HG02678 (cell line): ENCODE measurements around the gene SEC14L1.

Source experiments
- ATAC-seq: cut with Tn5 transposase; IDR thresholded peaks from one replicate; pipeline ENCODE4 v1.9.1; 2021; ENCODE audit warnings: mild to moderate bottlenecking, moderate library complexity; ENCODE audit not compliant: unreplicated experiment

The SEC14L1 gene

DNA sequence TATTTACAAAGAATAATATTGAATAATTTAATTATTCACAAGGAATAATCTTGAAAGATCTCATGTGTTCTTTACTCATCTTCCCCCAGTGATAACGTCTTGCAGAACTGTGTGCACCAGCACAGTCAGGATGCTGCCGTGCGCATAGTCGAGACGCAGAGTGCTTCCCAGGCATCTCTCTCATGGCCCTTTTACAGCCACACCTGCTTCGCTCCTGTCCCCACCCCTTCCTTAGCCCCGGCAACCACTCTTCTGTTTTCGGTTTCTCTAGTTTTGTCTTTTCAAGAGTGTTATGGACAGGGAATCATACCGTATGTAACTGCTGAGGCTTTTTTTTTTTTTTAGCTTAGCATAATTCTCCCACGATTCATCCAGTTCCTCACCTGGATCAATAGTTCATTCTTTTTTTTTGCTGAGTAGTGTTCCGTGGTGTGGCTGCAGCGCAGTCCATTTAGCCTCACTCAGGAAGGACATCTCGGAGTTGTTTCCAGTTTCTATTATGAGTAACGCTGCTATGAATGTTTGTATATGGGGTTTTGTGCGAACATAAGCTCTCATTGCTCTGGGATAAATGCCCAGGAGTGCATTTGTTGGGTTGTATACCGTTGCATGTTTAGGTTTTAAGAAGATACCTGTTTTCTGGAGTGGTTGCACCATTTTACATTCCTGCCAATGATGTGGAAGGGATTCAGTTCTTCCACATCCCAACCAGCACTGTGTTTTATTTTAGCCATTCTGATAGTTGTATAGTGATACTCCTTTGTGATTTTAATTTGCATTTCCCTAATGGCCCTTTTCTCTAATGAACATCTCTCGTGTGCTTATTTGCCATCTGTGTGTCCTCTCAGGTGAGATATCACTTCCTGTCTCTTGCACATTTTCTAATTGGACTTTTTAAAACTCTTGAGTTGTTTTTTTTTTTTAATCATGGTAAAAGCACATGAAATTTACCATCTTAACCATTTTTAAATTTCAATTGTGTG is 47.6 kb downstream of the SEC14L1 start:
- ATAC-seq: no peak

DNA sequence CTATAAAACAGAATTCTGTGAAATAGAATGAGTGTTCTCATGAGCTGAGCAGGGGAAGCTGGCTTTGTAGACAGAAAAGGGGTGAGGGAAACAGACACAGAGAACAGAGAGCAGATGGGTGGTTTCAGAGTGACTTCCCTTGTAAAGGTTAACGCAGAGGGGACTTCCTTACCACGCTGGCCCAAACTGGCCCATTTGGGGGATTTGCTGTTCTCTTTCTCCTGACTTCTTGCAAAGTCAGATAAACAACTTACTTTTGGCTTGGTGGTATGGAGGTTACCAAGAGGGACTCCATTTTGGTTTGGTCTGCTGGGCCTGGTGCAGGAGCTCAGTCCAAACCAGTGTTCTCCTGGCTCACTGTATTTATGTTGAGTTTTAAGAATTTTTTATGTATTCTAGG is 48.4 kb downstream of the SEC14L1 start:
- peak; percentile 55 for ATAC-seq

DNA sequence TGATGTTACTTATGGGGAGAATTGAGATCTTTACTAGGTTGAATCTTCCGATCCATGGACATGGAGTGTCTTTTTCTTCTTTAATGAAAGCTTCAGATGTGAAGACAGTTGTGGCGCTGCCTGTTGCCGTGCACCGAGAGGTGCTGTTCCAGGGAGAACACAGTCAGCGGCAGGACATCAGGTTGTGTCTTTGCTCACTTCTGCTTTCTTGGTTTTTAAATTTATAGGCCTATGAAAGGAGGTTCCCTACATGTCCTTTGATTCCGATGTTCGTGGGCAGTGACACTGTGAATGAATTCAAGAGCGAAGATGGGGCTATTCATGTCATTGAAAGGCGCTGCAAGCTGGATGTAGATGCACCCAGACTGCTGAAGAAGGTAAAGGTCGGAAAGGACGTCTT is 49.8 kb downstream of the SEC14L1 start:
- ATAC-seq: no peak

DNA sequence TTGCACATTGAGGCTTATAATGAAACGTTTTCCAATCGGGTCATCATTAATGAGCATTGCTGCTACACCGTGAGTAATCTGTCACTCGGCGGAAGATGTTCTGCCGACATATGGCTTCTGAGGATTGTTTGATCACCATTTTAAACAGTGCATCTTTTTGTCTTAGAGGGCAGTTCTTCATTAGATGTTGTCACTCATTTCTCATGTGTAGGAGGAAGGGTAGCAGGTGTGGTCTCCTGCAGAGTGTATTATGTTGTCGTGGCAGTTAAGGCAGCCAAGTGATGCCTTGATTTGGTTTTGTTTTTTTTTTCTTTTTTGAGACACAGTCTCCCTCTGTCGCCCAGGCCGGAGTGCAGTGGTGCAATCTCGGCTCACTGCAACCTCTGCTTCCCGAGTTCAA is 50.5 kb downstream of the SEC14L1 start:
- ATAC-seq: no peak

DNA sequence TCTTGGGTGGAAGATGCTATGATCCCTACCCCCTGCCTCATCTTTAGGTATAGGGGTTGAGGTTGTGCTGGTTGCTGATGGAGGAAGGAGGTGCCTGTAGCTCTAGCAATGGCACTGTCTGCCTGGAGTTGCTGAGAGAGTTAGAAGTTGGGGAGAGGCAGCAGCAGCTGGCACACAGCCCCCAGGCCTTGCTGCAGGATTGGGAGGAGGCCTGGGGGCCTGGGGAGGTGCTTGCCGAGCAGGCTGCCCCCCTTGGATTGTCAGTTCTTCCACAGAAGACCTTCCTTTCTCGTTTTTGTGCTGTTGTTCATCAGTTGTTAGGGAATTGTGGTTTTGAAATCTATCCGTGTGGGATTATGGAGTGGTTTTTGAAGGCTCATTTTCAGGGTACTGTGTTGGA is 52.9 kb downstream of the SEC14L1 start:
- no peak for ATAC-seq

DNA sequence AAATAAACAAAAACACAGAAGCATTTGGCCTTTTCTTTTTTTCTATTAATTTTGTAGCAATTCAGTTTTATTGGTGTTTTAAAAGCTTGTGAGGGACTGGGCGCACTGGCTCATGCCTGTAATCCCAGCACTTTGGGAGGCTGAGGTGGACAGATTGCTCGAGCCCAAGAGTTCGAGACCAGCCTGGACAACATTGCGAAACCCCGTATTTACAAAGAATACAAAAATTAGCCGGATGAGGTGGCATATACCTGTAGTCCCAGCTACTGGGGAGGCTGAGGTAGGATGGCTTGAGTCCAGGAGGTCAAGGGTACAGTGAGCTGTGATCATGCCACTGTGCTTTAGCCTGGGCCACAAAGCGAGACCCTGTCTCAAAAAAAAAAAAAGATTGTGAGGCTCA is 53.4 kb downstream of the SEC14L1 start:
- ATAC-seq: no peak

DNA sequence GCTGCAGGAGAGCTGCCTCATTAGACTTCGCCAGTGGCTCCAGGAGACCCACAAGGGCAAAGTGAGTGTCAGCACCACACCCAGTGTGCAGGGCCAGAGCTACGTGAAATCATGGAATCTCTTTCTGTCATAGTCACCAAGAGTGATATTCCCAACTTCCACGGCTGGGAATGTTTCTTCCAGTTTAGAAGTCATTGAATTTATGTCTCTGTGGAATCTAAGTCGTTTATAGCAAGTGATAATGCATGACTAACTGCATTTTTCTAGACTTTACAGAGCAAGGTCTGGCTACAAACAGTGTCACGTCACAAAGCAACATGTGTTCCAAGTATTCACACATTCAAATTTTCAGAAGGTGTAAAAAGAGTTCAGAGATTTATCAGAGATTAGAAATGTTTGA is 55.5 kb downstream of the SEC14L1 start:
- ATAC-seq: no peak

DNA sequence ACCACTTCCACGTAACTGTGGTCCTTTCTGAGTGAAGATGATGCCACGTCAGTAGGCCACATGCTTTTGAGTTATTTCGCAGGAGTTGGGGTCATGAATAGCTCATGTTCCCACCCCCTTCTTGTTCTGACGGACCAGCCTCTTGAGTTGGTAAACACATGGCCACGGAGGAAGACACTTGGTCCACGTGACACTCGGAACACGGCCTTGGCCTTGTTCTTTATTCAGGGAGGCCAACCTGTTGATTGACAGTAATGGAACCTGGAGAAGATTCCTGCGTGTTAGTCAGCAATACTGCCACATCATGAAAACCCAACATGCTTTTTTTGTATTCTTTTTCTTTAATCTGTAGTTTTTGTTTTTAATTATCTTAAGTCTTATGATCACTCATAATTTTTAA is 56.3 kb downstream of the SEC14L1 start:
- no peak for ATAC-seq

DNA sequence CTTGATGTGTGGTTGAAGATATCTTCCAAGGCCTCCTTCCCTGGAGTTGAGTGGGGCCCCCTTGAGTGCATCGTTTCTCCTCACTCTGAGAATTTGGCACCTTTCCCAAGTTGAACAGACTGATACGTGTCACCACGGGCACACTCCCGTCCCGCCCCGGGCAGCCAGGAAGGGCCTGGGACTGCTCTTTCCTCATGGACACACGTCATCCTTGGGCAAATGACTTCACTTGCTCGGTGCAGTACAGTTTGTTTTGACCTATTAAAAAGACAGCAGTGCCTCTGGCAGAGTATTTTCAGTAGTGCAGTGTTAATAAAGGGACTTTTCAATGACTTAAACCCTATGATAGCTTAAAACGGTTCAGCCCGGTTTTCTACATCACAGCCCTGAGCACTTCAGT is 59.9 kb downstream of the SEC14L1 start:
- no peak for ATAC-seq

DNA sequence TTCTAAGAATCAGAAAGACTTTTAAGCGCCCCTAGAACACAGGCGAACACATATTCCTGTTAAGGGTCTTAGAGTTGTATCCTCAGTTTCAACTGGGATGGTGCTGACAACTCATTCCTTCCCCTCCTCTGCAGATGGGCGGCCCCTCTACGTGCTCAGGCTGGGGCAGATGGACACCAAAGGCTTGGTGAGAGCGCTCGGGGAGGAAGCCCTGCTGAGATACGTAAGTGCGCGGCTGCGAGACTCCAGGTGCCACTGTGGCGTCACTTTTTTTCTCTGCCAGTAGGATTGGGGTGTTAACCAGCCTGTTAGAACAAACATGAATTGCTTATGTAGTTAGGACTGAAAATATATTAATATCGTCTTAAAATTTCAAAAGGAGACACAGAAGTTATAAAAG is 62.7 kb downstream of the SEC14L1 start:
- no peak for ATAC-seq

DNA sequence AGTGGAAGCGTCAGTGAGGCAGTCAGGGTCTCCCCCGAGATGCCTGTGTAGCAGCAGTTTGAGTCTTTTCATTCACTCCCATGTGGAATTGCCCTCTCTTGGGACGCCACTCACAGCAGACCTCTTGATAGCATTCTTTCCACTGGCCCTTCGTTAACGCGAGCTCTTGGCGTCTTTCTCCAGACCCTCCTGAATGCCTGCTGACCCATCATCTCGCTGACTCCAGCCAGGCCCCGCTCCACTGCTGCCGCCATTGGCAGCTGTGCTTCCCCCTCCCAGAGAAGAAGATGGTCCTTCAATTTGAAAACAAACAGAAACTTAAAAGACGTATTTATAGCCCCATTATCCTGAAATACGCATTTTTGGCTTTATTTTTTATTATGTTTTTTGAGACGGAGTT is 63.1 kb downstream of the SEC14L1 start:
- no peak for ATAC-seq

DNA sequence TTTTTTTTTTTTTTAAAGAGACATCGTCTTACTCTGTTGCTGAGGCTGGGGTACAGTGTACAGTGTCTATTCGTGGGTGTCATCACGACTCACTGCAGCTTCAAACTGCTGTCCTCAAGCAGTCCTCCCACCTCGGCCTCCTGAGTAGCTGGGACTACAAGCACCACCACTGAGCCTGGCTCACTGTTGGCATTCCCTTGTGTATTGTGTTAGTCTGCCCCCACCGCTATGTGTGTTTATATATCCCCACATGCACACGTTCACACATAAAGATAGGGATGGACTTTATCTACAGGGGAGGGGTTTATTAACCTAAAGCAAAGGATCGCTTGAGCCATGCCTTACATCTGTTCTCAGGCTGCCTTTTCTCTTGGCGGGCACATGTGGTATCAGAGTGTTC is 63.8 kb downstream of the SEC14L1 start:
- ATAC-seq: no peak

DNA sequence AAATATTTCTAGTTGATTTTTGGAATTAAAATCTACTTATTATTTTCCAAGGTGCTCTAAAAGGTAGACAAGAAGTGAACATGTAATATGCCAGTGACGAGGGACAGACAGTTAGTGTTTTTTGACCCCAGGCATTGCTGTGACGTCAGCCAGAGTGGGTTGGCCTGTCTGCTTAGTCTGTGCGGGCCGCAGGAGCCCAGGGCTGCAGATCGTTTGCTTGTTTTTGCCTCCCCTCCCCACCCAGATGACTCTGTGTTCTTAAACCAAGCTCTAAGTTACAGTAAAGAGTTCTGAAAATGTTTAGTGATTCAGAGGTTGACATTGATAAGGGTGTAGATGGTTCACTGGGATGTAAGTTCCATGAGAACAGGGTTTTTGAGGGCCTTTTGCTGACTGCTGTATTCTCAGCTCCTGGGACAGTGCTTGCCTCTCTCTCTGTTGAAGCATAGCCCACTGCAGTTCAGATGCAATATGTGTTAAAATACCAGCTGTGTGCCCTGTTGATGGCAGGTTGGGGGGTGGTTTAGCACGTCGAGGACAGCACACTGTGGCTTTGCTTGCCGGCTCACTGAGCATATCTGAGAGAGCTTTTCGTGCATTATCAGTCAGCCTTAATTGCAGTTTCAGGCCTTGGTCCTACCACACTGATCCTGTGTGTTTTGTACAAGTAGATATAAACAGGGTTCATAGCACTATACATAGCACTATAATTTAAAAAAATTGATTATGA is 64.8 kb downstream of the SEC14L1 start:
- ATAC-seq: no peak

DNA sequence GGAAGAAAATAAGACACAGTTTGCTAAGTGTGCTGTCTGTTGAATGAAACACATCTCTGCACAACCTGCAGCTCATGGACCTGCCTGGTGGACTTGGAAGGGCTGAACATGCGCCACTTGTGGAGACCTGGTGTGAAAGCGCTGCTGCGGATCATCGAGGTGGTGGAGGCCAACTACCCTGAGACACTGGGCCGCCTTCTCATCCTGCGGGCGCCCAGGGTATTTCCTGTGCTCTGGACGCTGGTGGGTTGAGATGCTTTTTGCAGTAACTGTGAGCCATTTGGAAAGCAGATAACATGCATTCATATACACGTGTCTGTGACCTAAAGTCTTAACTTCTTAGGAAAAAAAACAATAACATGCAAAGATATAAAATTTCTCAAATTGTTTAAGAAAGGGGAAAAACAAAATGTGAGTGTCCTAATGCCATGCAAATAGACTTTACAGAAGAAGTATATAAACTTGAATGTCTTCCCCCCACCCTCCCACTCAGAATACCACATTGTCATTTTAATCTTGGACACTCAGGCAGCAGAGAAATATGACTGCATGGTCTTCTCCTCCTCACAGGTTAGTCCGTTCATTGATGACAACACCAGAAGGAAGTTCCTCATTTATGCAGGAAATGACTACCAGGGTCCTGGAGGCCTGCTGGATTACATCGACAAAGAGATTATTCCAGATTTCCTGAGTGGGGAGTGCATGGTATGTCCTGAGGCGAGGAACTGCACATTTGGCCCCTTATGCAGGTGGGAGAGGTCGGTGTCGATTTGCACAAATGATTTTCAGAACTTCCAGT is 65.6 kb downstream of the SEC14L1 start:
- no peak for ATAC-seq

DNA sequence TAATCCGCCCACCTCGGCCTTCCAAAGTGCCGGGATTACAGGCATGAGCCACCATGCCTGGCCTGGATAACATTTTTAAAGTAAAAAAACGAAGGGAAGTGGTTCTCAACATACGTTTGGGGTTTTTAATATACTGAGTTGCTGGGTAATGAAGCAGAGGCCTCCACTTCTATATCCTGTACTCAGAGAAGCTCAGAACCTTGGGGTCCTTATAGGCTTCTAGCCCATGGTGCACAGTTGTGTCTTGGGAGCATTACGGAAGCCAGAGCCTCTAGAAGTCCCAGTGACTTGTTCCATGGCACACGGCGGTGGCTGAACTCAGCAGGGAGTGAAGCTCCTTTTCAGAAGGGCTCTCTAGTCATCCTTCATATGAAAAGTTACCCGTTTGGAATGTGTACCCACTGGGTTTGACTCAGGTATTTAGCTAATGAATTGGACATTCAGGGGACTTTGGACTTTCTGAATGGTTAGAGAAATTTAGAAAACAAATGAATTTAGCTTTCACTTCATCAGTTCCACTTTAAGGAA is 67.0 kb downstream of the SEC14L1 start:
- no peak for ATAC-seq

DNA sequence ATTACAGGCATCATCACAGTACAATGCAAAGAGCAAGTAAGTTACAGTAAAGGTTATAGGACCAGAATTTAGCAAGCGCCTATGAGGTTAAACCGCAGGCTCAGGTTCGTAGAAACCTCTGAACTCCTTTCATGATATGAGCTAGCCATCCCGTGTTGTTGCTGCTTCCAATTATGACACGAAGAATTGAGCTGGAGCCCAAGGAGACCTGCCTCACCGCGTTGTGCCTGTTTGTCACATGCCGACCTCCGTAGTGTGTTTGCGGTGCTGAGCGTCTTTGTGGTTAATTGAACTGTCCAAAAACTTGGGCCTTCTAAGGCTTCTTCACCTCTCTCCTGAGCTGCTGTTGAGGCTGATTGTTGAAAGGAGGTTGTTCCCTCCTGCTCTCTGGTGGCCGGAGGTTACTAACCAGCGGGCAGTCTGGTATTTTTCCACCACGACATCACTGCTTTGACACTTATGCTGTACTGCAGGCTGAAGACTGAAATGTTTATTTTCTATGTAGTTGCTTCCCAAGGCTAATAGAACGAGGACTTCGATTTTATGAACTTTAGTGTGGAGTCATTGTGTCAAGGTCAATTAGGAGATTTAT is 67.5 kb downstream of the SEC14L1 start:
- no peak for ATAC-seq

DNA sequence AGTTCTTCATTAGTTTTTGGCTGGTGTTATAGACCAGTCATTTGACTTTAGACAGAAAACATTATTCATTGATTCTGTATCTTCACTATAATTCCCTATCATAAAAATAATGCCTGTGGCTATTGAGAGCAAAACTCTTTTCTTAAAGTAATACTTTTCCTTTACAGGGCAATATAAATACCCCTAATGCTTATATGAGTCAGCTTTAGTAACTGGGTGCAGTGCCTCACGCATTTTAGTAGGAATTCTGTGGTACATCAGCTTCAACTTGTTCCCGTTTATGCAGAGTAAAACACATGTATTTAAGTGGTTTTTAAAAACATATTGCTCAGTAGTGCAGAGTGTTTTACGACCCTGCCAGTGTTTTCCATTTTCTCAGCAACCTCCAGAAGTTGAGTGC is 68.1 kb downstream of the SEC14L1 start:
- ATAC-seq: no peak

DNA sequence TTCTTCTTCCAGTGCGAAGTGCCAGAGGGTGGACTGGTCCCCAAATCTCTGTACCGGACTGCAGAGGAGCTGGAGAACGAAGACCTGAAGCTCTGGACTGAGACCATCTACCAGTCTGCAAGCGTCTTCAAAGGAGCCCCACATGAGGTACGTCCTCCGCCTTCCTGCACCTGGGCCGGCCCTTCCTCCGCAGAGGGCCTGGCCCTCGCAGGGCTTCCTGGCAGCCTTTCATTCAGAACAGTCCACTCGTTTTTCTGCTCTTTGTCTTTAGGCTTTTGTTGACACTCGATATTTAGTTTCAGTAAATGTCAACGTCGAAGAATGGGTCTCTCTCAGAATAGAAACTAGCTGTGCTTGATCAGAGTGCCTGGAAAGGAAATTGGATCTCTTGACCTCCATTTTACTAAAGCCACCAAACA is 68.6 kb downstream of the SEC14L1 start:
- ATAC-seq: no peak

DNA sequence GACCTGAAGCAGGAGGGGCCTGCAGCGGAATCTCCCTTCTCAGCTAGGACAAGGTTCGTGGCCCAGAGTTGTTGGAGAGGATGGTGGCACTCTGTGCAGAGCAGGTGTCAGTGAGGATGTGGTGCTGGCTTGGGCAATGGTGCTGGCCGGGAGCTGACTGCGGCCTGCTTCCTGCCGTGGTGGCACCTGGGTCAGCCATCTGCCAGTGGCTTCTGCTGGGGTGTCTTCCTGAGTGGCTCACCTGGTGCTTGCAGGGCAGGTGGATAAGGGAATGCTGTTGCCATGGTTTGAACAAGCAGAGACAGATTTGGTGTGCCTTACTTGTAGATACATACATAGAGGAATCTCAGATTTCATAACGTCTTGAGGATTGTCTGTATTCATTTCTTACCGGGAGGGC is 69.6 kb downstream of the SEC14L1 start:
- ATAC-seq: no peak

DNA sequence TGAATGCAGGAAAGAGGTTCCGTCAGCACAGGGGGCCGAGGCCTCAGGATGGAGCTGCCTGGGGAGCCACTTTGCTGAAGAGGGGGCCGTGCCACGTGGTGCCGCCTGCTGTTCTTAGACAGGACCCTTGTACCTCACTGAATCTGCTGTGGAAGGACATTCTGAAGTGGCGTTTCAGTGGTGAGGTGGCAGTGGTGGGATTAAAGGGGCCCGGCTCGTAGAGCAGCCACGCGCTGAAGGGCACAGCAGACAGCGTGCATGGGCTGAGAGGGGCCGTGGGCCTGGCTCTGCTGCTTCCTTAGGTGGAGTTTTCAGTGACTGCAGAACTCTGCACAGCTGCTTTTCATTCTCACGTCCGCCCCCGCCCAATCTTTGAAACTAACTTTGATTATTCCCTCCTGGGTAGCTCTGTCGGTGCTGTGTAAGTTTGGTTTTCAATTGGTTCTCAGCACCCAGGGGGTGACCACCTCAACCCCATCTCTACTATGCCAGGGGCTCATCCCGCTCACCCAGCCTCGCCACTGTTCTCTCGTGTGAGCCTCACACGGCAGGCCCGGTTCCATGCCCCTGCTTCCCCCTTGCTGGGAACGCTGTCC is 70.3 kb downstream of the SEC14L1 start:
- ATAC-seq: no peak
